ENCODE results near the gene SLAMF7. TPM values are rescaled to one million over a fixed set of nuclear protein-coding genes. Genes with fewer than 3 reads are reported as not detected.

SLAMF7 gene
- total and polyA plus RNA-seq, 2 donors (not counting 1 experiment from before 2014, with no cell fraction given): not detected

DNA sequence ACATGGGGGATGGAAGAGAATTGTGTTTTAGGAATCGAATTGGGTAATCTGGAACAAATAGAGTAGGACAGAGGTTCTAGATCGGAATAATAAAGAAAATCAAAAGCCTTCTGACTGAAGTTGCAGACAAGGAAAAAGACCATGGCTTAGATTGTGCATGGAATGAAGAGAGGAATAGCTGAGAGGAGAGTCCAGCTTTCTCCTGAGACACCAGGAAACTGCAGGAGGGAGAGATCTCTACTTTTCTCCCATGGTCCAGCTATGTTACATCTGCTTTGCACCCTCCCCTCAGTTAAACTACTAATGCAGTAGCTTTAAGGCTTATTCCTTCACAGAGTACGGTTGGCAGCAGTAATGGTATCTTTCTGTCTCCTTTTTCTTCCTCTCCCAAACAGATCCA is 13.4 kb downstream of the SLAMF7 start:
- H3K9ac ChIP-seq (ENCODE audit: insufficient read depth, low read length): no peak overlapping the region
- H3K36me3 ChIP-seq (ENCODE audit: control insufficient read depth, insufficient read depth, low read length): no peaks in the 10 kb centered on the region
- no peaks in the 10 kb centered on the region for H3K27me3 ChIP-seq (ENCODE audit: control insufficient read depth, insufficient read depth, low read length)
- TF ChIP-seq, protein P1, sequence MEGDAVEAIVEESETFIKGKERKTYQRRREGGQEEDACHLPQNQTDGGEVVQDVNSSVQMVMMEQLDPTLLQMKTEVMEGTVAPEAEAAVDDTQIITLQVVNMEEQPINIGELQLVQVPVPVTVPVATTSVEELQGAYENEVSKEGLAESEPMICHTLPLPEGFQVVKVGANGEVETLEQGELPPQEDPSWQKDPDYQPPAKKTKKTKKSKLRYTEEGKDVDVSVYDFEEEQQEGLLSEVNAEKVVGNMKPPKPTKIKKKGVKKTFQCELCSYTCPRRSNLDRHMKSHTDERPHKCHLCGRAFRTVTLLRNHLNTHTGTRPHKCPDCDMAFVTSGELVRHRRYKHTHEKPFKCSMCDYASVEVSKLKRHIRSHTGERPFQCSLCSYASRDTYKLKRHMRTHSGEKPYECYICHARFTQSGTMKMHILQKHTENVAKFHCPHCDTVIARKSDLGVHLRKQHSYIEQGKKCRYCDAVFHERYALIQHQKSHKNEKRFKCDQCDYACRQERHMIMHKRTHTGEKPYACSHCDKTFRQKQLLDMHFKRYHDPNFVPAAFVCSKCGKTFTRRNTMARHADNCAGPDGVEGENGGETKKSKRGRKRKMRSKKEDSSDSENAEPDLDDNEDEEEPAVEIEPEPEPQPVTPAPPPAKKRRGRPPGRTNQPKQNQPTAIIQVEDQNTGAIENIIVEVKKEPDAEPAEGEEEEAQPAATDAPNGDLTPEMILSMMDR (conservative IDR thresholded peaks at IDR 0.05 in 1 of 2, IDR thresholded peaks at IDR 0.05 in 1 of 2; ENCODE audit: low read depth in 1 of 2, low read length in 2 of 2): no peak
- TF ChIP-seq EZH2 (IDR thresholded peaks at IDR 0.05; ENCODE audit: low read length, missing control alignments): no peak
- no peak overlapping the region for H3K27ac ChIP-seq (ENCODE audit: insufficient read depth, low read length)
- no peak overlapping the region for H2AFZ ChIP-seq (ENCODE audit: low read length)
- no peaks in the 10 kb centered on the region for H3K79me2 ChIP-seq (ENCODE audit: control insufficient read depth, insufficient read depth, low read length)
- no peak overlapping the region for H3K4me2 ChIP-seq (ENCODE audit: extremely low read depth, insufficient read depth, low read length)
- H3K4me1 ChIP-seq (ENCODE audit: control insufficient read depth, extremely low read depth, insufficient read depth, low read length): no peaks in the 10 kb centered on the region
- H3K4me3 ChIP-seq (replicated peaks in 1 of 4; ENCODE audit: control extremely low read depth in 1 of 4, insufficient read depth in 1 of 4, low read depth in 3 of 4, low read length in 4 of 4): no peak overlapping the region
- no peaks in the 10 kb centered on the region for H3K9me3 ChIP-seq (ENCODE audit: control insufficient read depth, insufficient read depth, low read depth, low read length)
- H4K20me1 ChIP-seq (ENCODE audit: control insufficient read depth, extremely low read depth, insufficient read depth, low read length): no peaks in the 10 kb centered on the region
- DNase-seq (ENCODE audit: low read depth in 2 of 2): no peak

DNA sequence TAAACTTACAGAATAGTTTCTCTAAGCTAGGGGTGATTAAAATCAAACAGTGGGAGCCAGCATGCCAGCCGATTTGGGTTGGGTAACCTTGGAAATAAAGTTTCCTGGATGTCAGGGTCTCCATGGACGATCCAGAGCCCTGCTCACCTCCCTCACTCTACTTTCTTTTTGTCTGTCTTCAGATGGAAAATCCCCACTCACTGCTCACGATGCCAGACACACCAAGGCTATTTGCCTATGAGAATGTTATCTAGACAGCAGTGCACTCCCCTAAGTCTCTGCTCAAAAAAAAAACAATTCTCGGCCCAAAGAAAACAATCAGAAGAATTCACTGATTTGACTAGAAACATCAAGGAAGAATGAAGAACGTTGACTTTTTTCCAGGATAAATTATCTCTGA is 13.9 kb downstream of the SLAMF7 start:
- Histone ChIP-seq H2AFZ (ENCODE audit: low read length) (no peak overlapping the region), H3K9ac (ENCODE audit: insufficient read depth, low read length) (no peak overlapping the region), H3K79me2 (ENCODE audit: control insufficient read depth, insufficient read depth, low read length) (no peaks in the 10 kb centered on the region), H3K9me3 (ENCODE audit: control insufficient read depth, insufficient read depth, low read depth, low read length) (no peaks in the 10 kb centered on the region), H3K4me3 (replicated peaks in 1 of 4; ENCODE audit: control extremely low read depth in 1 of 4, insufficient read depth in 1 of 4, low read depth in 3 of 4, low read length in 4 of 4) (no peak overlapping the region), H3K4me1 (ENCODE audit: control insufficient read depth, extremely low read depth, insufficient read depth, low read length) (no peaks in the 10 kb centered on the region), H3K4me2 (ENCODE audit: extremely low read depth, insufficient read depth, low read length) (no peak overlapping the region), H4K20me1 (ENCODE audit: control insufficient read depth, extremely low read depth, insufficient read depth, low read length) (no peaks in the 10 kb centered on the region), H3K27ac (ENCODE audit: insufficient read depth, low read length) (no peak overlapping the region), H3K36me3 (ENCODE audit: control insufficient read depth, insufficient read depth, low read length) (no peaks in the 10 kb centered on the region), H3K27me3 (ENCODE audit: control insufficient read depth, insufficient read depth, low read length) (no peaks in the 10 kb centered on the region)
- TF ChIP-seq, protein P1 (conservative IDR thresholded peaks at IDR 0.05 in 1 of 2, IDR thresholded peaks at IDR 0.05 in 1 of 2; ENCODE audit: low read depth in 1 of 2, low read length in 2 of 2): no peak
- no peak for TF ChIP-seq EZH2 (IDR thresholded peaks at IDR 0.05; ENCODE audit: low read length, missing control alignments)
- no peak for DNase-seq (ENCODE audit: low read depth in 2 of 2)

DNA sequence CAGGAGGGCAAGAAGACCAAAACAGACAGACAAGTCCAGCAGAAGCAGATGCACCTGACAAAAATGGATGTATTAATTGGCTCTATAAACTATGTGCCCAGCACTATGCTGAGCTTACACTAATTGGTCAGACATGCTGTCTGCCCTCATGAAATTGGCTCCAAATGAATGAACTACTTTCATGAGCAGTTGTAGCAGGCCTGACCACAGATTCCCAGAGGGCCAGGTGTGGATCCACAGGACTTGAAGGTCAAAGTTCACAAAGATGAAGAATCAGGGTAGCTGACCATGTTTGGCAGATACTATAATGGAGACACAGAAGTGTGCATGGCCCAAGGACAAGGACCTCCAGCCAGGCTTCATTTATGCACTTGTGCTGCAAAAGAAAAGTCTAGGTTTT is 14.5 kb downstream of the SLAMF7 start:
- DNase-seq (ENCODE audit: low read depth in 2 of 2): no peak
- no peaks in the 10 kb centered on the region for H3K4me1 ChIP-seq (ENCODE audit: control insufficient read depth, extremely low read depth, insufficient read depth, low read length)
- H3K79me2 ChIP-seq (ENCODE audit: control insufficient read depth, insufficient read depth, low read length): no peaks in the 10 kb centered on the region
- H3K36me3 ChIP-seq (ENCODE audit: control insufficient read depth, insufficient read depth, low read length): no peaks in the 10 kb centered on the region
- H3K4me3 ChIP-seq (replicated peaks in 1 of 4; ENCODE audit: control extremely low read depth in 1 of 4, insufficient read depth in 1 of 4, low read depth in 3 of 4, low read length in 4 of 4): no peak overlapping the region
- H3K27ac ChIP-seq (ENCODE audit: insufficient read depth, low read length): no peak overlapping the region
- no peaks in the 10 kb centered on the region for H3K27me3 ChIP-seq (ENCODE audit: control insufficient read depth, insufficient read depth, low read length)
- H2AFZ ChIP-seq (ENCODE audit: low read length): no peak overlapping the region
- no peak overlapping the region for H3K9ac ChIP-seq (ENCODE audit: insufficient read depth, low read length)
- TF ChIP-seq, protein P1 (conservative IDR thresholded peaks at IDR 0.05 in 1 of 2, IDR thresholded peaks at IDR 0.05 in 1 of 2; ENCODE audit: low read depth in 1 of 2, low read length in 2 of 2): no peak
- no peak for TF ChIP-seq EZH2 (IDR thresholded peaks at IDR 0.05; ENCODE audit: low read length, missing control alignments)
- H3K9me3 ChIP-seq (ENCODE audit: control insufficient read depth, insufficient read depth, low read depth, low read length): no peaks in the 10 kb centered on the region
- no peak overlapping the region for H3K4me2 ChIP-seq (ENCODE audit: extremely low read depth, insufficient read depth, low read length)
- no peaks in the 10 kb centered on the region for H4K20me1 ChIP-seq (ENCODE audit: control insufficient read depth, extremely low read depth, insufficient read depth, low read length)

All from fibroblast of lung (primary cell).